A673 (cell line): Measurements from ENCODE around the gene BLOC1S5.

ENCODE experiments used
- CTCF ChIP-seq: fragments of 300-800, 200-600 bp; sonication (generic); conservative IDR thresholded peaks from 2 replicates; pipeline ENCODE4 v1.5.1; 2017; ENCODE audit warnings: low read depth, mild to moderate bottlenecking, antibody characterized with exemption, low read length, moderate library complexity, mixed read lengths
- EZH2 ChIP-seq: fragments of 200-600 bp; sonication (generic); IDR thresholded peaks from 2 replicates; pipeline ENCODE4 v1.6.1; 2017; ENCODE audit warnings: borderline replicate concordance, low read depth, mild to moderate bottlenecking, mixed read lengths, antibody characterized with exemption, low read length; ENCODE audit not compliant: poor library complexity, severe bottlenecking

GRCh38 chr6:7970616-7971015 is 93.6 kb downstream of the BLOC1S5 start:
- TF ChIP-seq EZH2 (no peak), CTCF (no peak)
